HG03159 (cell line): ENCODE data around the gene NXPE4.

Experiments used
- ATAC-seq: cut with Tn5 transposase; IDR thresholded peaks from one replicate; pipeline ENCODE4 v1.9.1; 2021; ENCODE audit warnings: mild to moderate bottlenecking, moderate library complexity; ENCODE audit not compliant: unreplicated experiment

NXPE4 gene

DNA sequence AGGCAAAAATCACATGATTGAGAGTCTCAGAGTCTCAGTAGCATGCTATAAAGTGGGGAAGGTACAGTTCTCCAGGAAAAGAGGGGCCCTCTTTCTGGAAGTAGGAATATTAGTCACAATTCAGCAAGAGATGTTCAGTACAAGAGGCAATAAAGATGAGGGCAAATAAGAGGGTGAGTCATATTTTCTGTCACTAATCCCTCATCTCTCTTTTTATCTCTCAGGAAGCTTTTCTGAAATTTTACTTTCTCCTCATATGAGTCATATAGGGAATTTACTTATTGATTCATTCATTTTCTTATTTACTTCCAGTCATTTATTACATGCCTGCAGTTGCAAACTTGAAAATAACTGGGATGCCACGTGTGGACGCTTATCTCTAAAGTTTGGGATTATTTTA lies 32.5 kb downstream of the NXPE4 start:
- no peak for ATAC-seq

DNA sequence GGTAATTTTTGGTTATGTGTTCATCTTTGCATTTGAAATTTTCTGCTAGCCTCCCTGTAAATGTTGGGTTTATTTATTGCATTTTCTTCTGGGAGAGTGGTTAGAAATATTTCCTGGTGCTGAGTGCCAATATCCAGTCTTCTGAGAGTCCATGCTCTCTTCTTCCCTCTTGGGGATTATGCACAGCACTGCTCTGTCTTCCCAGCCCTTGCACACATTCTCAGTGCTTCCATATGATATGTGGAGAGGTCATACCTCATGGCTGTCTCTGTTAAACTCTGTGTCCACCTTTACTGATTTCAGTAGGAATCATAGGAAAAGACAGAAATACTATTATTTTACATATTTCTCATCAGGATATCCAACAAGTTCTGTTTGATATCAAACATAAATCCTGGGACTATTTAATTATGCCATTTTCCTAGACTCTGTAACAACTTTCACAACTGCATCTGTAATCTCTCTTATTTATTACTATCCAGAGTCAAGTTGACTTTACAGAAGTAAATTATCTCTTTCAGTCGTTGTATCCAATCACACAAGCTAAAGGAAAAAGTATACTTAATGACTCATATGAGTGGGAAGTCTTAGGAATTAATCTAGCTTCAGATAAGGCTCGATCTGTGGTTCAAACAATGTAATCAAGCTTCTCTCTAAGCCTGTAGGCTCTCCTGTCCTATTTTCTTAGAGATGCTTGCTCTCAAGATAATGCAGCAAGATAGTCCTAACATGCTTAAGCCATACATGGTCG lies 33.2 kb downstream of the NXPE4 start:
- ATAC-seq = no peak

DNA sequence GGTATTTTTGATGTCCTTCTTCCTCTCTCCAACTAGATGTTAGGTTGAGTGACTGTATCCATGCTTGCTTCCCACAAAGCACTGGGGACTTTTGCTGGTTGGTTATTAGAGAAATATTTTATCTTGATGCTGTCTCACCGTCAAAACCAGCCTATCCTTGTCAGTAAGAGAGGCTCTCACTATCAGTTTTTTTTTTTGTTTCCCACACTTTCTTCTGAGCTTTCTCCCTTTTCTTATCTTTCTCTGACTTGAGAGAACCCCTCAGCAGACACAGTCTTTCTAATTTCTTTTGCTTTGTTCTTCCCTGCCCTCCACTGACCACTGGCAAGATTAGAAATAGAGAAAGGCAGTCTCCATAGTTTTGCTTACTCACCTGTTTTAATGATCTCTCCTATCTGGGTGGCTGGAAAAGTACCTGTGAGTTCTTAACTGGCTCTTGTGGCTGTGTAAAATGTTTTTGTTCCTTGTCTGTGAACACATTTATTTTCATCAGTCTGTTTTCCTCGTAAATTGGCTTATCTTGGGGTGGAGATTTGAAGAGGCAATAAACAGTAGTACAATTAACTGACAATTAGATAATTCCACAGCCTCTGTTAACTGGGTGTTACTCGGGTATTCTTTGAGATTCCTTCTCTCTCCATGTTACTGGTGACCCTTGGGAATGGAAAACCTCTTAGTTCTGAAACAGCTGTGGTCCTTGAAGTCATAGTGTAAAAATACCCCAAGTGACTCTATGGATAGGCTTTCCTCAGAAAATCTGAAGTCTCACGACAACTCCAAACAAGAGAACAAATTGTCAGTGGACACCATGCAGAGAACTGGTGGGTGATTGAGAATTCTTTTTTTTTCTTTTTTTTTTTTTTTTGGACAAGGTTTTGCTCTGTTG lies 35.9 kb downstream of the NXPE4 start, which contains the start of gene NXPE1:
Gene NXPE1, minus strand, starts transcription at position 457 of the 886 bp plus-strand sequence. CDS start 8,680 bp downstream, outside the sequence.
- no peak for ATAC-seq

DNA sequence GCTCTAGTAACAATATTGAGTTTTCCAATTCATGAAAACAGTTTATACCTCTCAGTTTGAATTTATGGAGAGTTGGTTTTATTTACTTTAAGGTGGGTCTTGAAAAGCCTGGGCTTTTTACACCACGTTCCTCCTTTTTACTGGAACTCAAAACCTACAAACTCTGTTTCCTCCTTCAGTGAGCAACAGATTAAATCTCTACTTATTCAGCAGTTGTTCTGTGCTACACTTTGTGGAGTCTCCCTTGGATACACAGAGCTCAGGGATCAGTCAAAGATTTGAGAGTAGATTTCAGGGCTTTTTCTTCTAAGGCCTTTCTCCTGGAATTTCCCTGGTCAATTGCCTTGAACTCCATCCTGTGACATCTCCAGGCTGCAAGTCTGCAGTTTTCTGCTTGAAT lies 39.5 kb downstream of the NXPE4 start:
- ATAC-seq = no peak

DNA sequence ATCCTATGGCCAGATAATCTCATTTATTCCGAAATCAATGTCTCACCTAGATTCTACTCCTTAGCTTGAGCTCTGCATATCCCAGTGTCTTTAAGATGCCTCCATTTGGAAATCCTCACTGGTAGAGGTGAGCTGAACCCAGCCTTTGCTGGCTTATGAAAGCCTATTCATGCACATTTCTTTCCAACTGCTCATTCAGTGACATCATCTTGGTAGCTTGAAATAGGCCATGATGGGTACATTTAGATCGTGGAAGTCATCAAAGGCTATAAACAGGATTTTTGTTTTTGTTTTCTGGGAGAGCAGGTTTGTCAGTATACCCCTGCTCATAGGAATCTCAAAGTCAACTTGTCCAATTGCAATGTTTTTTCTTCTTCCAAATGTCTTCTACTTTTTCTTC lies 41.9 kb downstream of the NXPE4 start:
- ATAC-seq = no peak

DNA sequence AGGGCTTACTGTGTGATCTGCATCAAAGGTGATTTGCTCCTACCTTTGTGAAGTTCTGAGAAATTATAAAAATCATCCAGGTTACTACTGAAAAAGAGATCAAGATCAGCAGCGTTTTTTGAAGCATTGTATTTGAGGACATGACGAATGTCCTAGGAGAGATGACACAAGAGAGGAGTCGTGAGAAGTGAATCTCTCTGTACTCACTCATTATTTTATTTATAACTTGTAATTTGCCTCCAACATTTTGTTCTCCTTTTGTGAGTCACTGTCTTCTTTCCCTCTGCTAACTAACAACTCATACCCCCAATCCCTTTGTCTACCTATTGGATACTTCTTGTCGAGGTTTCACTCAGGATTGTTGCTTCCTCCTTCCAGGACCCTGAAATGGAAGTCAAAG lies 44.5 kb downstream of the NXPE4 start:
- ATAC-seq = no peak

DNA sequence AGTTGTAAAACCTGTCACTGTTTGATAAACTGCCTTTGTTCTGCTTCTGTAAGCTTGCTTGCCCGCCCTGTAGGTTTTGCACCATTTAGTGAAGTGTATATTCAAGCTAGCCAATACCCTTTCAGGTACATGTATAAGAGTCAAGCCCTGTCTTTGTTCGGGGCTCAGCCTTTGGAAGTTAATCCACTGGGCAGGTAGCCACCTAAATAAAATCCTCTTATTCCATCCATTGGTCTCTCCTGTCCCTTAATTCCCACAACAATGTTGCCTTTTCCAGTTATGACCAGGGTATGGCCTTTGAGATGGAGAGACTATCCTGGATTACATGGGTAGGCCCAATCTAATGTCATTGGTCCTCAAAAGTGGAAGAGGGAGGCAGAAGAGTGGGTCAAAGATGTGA lies 69.9 kb downstream of the NXPE4 start:
- no peak for ATAC-seq

GRCh38 chr11:114524122-114524521 lies 71.5 kb downstream of the NXPE4 start:
- no peak for ATAC-seq

DNA sequence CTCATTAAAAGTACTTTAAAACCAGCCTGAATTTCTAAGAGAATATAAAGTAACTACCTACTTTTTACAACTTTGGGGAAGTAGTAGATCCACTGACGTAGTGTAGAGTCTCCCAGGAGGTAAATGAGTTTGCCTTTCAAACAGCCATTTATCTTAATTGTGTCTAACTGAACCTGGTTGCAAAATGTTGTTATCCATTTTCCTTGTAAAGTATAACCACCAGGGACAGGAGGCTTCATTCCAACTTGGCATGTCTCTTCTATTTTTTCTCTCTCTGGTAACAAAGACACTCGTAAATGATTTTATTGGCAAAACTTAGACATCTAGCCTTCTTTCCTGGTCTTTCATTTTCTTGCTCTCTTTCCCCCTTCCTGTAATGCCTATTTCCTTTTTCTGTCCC lies 72.8 kb downstream of the NXPE4 start:
- ATAC-seq = no peak
